Naive B cell (primary cell): ENCODE results near the gene CRX. TPM values are rescaled to one million over a fixed set of nuclear protein-coding genes. Genes with fewer than 3 reads are reported as not detected.
A peak's percentile ranks its signal among the peaks of the same experiment; 100 is the strongest.
"Not testable (repeated sequence)": the region's sequence is repeated elsewhere in the genome, so short reads cannot be mapped to it uniquely, and the experiment has no call there.

Experiments used
- ATAC-seq, 2 donors: fragments of 150-1000 bp; cut with Tn5 transposase; 2 replicates each; pipeline ENCODE4 v1.10.0; 2021; ENCODE audit warnings: low read depth in 2 of 2, mild to moderate bottlenecking in 2 of 2, moderate library complexity in 2 of 2
- DNase-seq: peaks from one replicate; pipeline ENCODE4 v3.0.0; 2022
- H3K27ac Mint-ChIP-seq, 6 donors: one replicate each; pipeline ENCODE4 v1.8.0; 2020 to 2022; ENCODE audit warnings: mild to moderate bottlenecking in 6 of 6, mixed read lengths in 6 of 6, moderate library complexity in 5 of 6, inconsistent platforms in 2 of 6
- H3K27me3 Mint-ChIP-seq, 3 donors: one replicate each; pipeline ENCODE4 v1.8.0; 2021 to 2022; ENCODE audit warnings: mixed read lengths in 3 of 3, mild to moderate bottlenecking in 1 of 3
- H3K36me3 Mint-ChIP-seq, 2 donors: one replicate each; pipeline ENCODE4 v1.8.0; 2020 to 2022; ENCODE audit warnings: mixed read lengths in 2 of 2, inconsistent platforms in 1 of 2, mild to moderate bottlenecking in 1 of 2
- H3K4me1 Mint-ChIP-seq, 3 donors: one replicate each; pipeline ENCODE4 v1.8.0; 2020 to 2022; ENCODE audit warnings: mixed read lengths in 3 of 3, inconsistent platforms in 1 of 3, mild to moderate bottlenecking in 1 of 3, moderate library complexity in 1 of 3
- H3K4me3 Mint-ChIP-seq, 8 donors: one replicate each; pipeline ENCODE4 v1.8.0; 2020 to 2022; ENCODE audit warnings: mild to moderate bottlenecking in 8 of 8, mixed read lengths in 8 of 8, moderate library complexity in 8 of 8, inconsistent platforms in 2 of 8
- H3K9me3 Mint-ChIP-seq, 7 donors: one replicate each; pipeline ENCODE4 v1.8.0; 2020 to 2022; ENCODE audit warnings: mixed read lengths in 7 of 7, mild to moderate bottlenecking in 5 of 7, inconsistent platforms in 2 of 7, moderate library complexity in 1 of 7
- polyA plus RNA-seq, 6 donors: library from polyadenylated mRNA; unstranded; fragments of 300-500 nt; fragmentation: Illumina TruSeq; gene quantifications; one replicate each; pipeline ENCODE4 v1.2.3, GENCODE V29; 2021; ENCODE audit warnings: low read depth in 6 of 6

Gene CRX
- polyA plus RNA-seq, 6 donors from 2014 or later, result not detected

GRCh38 chr19:47813995-47814328, 7.8 kb upstream of the CRX start:
- peaks cover 0 to 5% (median 0%) of the 10 kb centered on the region in 3 donors for H3K4me1 Mint-ChIP-seq
- H3K9me3 Mint-ChIP-seq, result peaks cover 0 to 6% (median 0%) of the 10 kb centered on the region in 7 donors
- H3K4me3 Mint-ChIP-seq, result no peak overlapping the region
- peaks cover 9 to 29% (median 23%) of the 10 kb centered on the region in 3 donors for H3K27me3 Mint-ChIP-seq
- H3K27ac Mint-ChIP-seq, result no peak overlapping the region
- ATAC-seq (no peak), DNase-seq (no peak)
- H3K36me3 Mint-ChIP-seq, result no peaks in the 10 kb centered on the region

GRCh38 chr19:47816270-47816669, 5.5 kb upstream of the CRX start:
- Mint-ChIP-seq H3K27me3 (peaks cover 24 to 45% (median 39%) of the 10 kb centered on the region in 3 donors), H3K4me1 (peaks cover 7 to 13% (median 13%) of the 10 kb centered on the region in 3 donors)
- not testable (repeated sequence) for H3K4me3 Mint-ChIP-seq, ATAC-seq, DNase-seq, H3K9me3 Mint-ChIP-seq, H3K27ac Mint-ChIP-seq, H3K36me3 Mint-ChIP-seq

- peaks cover 7 to 13% (median 13%) of the 10 kb centered on the region in 3 donors for H3K4me1 Mint-ChIP-seq
- not testable (repeated sequence) for DNase-seq, ATAC-seq, H3K36me3 Mint-ChIP-seq, H3K9me3 Mint-ChIP-seq
- H3K4me3 Mint-ChIP-seq, result peak overlapping the region in 1 of 8 donors; percentile 35
- peaks cover 29 to 64% (median 48%) of the 10 kb centered on the region in 3 donors for H3K27me3 Mint-ChIP-seq
- H3K27ac Mint-ChIP-seq, result peak overlapping the region in 1 of 6 donors; percentile 67
These were observed 3.5 kb upstream of the CRX start for GRCh38 chr19:47818221-47818620.

GRCh38 chr19:47819858-47820257, 1.9 kb upstream of the CRX start:
- Mint-ChIP-seq H3K36me3 (no peaks in the 10 kb centered on the region), H3K27me3 (peaks cover 29 to 57% (median 53%) of the 10 kb centered on the region in 3 donors), H3K9me3 (peaks cover 0 to 9% (median 0%) of the 10 kb centered on the region in 7 donors), H3K27ac (peak overlapping the region in 2 of 6 donors; percentile 17 to 38), H3K4me1 (peaks cover 7 to 13% (median 8%) of the 10 kb centered on the region in 3 donors), H3K4me3 (peak overlapping the region in 5 of 8 donors; percentile 0 to 59 (median 18))
- ATAC-seq (peak; percentile 48 to 65), DNase-seq (no peak)

GRCh38 chr19:47820410-47820809, 1.3 kb upstream of the CRX start:
- H3K27me3 Mint-ChIP-seq, result peaks cover 29 to 57% (median 53%) of the 10 kb centered on the region in 3 donors
- DNase-seq (no peak), ATAC-seq (no peak)
- H3K27ac Mint-ChIP-seq, result peak overlapping the region in 2 of 6 donors; percentile 54 to 92
- peaks cover 7 to 13% (median 8%) of the 10 kb centered on the region in 3 donors for H3K4me1 Mint-ChIP-seq
- H3K9me3 Mint-ChIP-seq, result peaks cover 0 to 9% (median 0%) of the 10 kb centered on the region in 7 donors
- peak overlapping the region in 1 of 8 donors; percentile 85 for H3K4me3 Mint-ChIP-seq
- no peaks in the 10 kb centered on the region for H3K36me3 Mint-ChIP-seq

GRCh38 chr19:47824396-47824795, 2.7 kb downstream of the CRX start:
- H3K27ac Mint-ChIP-seq, result no peak overlapping the region
- ATAC-seq (no peak), DNase-seq (no peak)
- peaks cover 33 to 56% (median 40%) of the 10 kb centered on the region in 3 donors for H3K27me3 Mint-ChIP-seq
- peaks cover 7 to 13% (median 11%) of the 10 kb centered on the region in 3 donors for H3K4me1 Mint-ChIP-seq
- peaks cover 0 to 9% (median 4%) of the 10 kb centered on the region in 7 donors for H3K9me3 Mint-ChIP-seq
- no peaks in the 10 kb centered on the region for H3K36me3 Mint-ChIP-seq
- H3K4me3 Mint-ChIP-seq, result no peak overlapping the region

GRCh38 chr19:47826800-47827199, 5.1 kb downstream of the CRX start:
- no peak overlapping the region for H3K27ac Mint-ChIP-seq
- peaks cover 0 to 5% (median 0%) of the 10 kb centered on the region in 3 donors for H3K4me1 Mint-ChIP-seq
- H3K9me3 Mint-ChIP-seq, result peaks cover 0 to 9% (median 4%) of the 10 kb centered on the region in 7 donors
- DNase-seq (no peak), ATAC-seq (no peak)
- H3K36me3 Mint-ChIP-seq, result no peaks in the 10 kb centered on the region
- H3K4me3 Mint-ChIP-seq, result no peak overlapping the region
- H3K27me3 Mint-ChIP-seq, result peaks cover 19 to 32% (median 21%) of the 10 kb centered on the region in 3 donors

- no peak for DNase-seq
- no peaks in the 10 kb centered on the region for H3K9me3 Mint-ChIP-seq
- no peak overlapping the region for H3K27ac Mint-ChIP-seq
- no peaks in the 10 kb centered on the region for H3K36me3 Mint-ChIP-seq
- no peak overlapping the region for H3K4me3 Mint-ChIP-seq
- H3K4me1 Mint-ChIP-seq, result peaks cover 0 to 5% (median 0%) of the 10 kb centered on the region in 3 donors
- no peak for ATAC-seq
- H3K27me3 Mint-ChIP-seq, result peaks cover 8 to 18% (median 11%) of the 10 kb centered on the region in 3 donors
These were observed 11.0 kb downstream of the CRX start for GRCh38 chr19:47832723-47833122.

GRCh38 chr19:47836038-47836437, 14.3 kb downstream of the CRX start:
- peaks cover 0 to 11% (median 11%) of the 10 kb centered on the region in 3 donors for H3K27me3 Mint-ChIP-seq
- no peak for DNase-seq
- ATAC-seq, result no peak
- H3K27ac Mint-ChIP-seq, result no peak overlapping the region
- H3K36me3 Mint-ChIP-seq, result no peaks in the 10 kb centered on the region
- H3K9me3 Mint-ChIP-seq, result no peaks in the 10 kb centered on the region
- no peak overlapping the region for H3K4me3 Mint-ChIP-seq
- no peaks in the 10 kb centered on the region for H3K4me1 Mint-ChIP-seq

GRCh38 chr19:47839411-47839810, 17.7 kb downstream of the CRX start:
- ATAC-seq (no peak), DNase-seq (no peak)
- no peak overlapping the region for H3K4me3 Mint-ChIP-seq
- H3K27me3 Mint-ChIP-seq, result peaks cover 5 to 34% (median 22%) of the 10 kb centered on the region in 3 donors
- peaks cover 0 to 1% (median 0%) of the 10 kb centered on the region in 7 donors for H3K9me3 Mint-ChIP-seq
- H3K36me3 Mint-ChIP-seq, result peaks cover 0 to 8% of the 10 kb centered on the region in 2 donors
- no peak overlapping the region for H3K27ac Mint-ChIP-seq
- no peaks in the 10 kb centered on the region for H3K4me1 Mint-ChIP-seq

GRCh38 chr19:47839913-47840312, 18.2 kb downstream of the CRX start:
- peaks cover 0 to 1% (median 0%) of the 10 kb centered on the region in 7 donors for H3K9me3 Mint-ChIP-seq
- no peak overlapping the region for H3K4me3 Mint-ChIP-seq
- no peak for DNase-seq
- H3K27ac Mint-ChIP-seq, result no peak overlapping the region
- H3K4me1 Mint-ChIP-seq, result no peaks in the 10 kb centered on the region
- ATAC-seq, result no peak
- peaks cover 5 to 32% (median 21%) of the 10 kb centered on the region in 3 donors for H3K27me3 Mint-ChIP-seq
- peaks cover 0 to 8% of the 10 kb centered on the region in 2 donors for H3K36me3 Mint-ChIP-seq

GRCh38 chr19:47842941-47843340, 21.2 kb downstream of the CRX start:
- H3K4me1 Mint-ChIP-seq, result no peaks in the 10 kb centered on the region
- no peak overlapping the region for H3K27ac Mint-ChIP-seq
- H3K9me3 Mint-ChIP-seq, result peaks cover 0 to 1% (median 0%) of the 10 kb centered on the region in 7 donors

GRCh38 chr19:47848425-47848822, 26.7 kb downstream of the CRX start:
- ATAC-seq, result no peak
- H3K4me3 Mint-ChIP-seq, result no peak overlapping the region
- peaks cover 0 to 9% (median 0%) of the 10 kb centered on the region in 3 donors for H3K4me1 Mint-ChIP-seq
- peaks cover 33 to 65% (median 60%) of the 10 kb centered on the region in 3 donors for H3K27me3 Mint-ChIP-seq
- H3K9me3 Mint-ChIP-seq, result peaks cover 0 to 3% (median 0%) of the 10 kb centered on the region in 7 donors
- H3K27ac Mint-ChIP-seq, result no peak overlapping the region
- peaks cover 0 to 24% of the 10 kb centered on the region in 2 donors for H3K36me3 Mint-ChIP-seq
- DNase-seq, result no peak

More at GRCh38 chr19:47842941-47843340, 21.2 kb downstream of the CRX start:
- ATAC-seq, result no peak
- peaks cover 15 to 46% (median 34%) of the 10 kb centered on the region in 3 donors for H3K27me3 Mint-ChIP-seq
- no peak overlapping the region for H3K4me3 Mint-ChIP-seq
- H3K36me3 Mint-ChIP-seq, result peaks cover 0 to 8% of the 10 kb centered on the region in 2 donors
- DNase-seq, result no peak

- peaks cover 0 to 20% of the 10 kb centered on the region in 2 donors for H3K36me3 Mint-ChIP-seq
- no peak overlapping the region for H3K27ac Mint-ChIP-seq
- no peak overlapping the region for H3K4me3 Mint-ChIP-seq
- ATAC-seq, result no peak
- H3K9me3 Mint-ChIP-seq, result peaks cover 0 to 3% (median 0%) of the 10 kb centered on the region in 7 donors
- H3K4me1 Mint-ChIP-seq, result peaks cover 0 to 9% (median 0%) of the 10 kb centered on the region in 3 donors
- H3K27me3 Mint-ChIP-seq, result peaks cover 30 to 67% (median 60%) of the 10 kb centered on the region in 3 donors
- no peak for DNase-seq
These were observed 27.2 kb downstream of the CRX start for GRCh38 chr19:47848823-47849473.
